H1 (cell line): Measurements from ENCODE around the gene KRTAP4-2. TPM values are rescaled to one million over a fixed set of nuclear protein-coding genes. Genes with fewer than 3 reads are reported as not detected.

Experiments used
- CTCF ChIA-PET: fragments of 300-600 bp; sonication (Branson Sonifier 250); formaldehyde crosslinking; loops from one replicate; lab custom pipeline; 2021; ENCODE audit not compliant: partially characterized antibody; lab: Charles Lee
- POLR2A ChIA-PET: fragments of 300-600 bp; sonication (Branson Sonifier 250); formaldehyde crosslinking; loops from one replicate; lab custom pipeline; 2021; ENCODE audit warnings: inconsistent platforms; ENCODE audit not compliant: partially characterized antibody; lab: Charles Lee
- DNase-seq, 2 experiments: peaks; one replicate each; pipeline versions ENCODE4 v3.0.0 to v3.0.0-alpha.2; 2010 to 2022; ENCODE audit warnings: low spot score in 2 of 2, low read depth in 1 of 2, mixed read lengths in 1 of 2
- FAIRE-seq: peaks from 2 replicates; lab custom pipeline; 2011; peaks lifted over from hg19 to GRCh38; lab: Jason Lieb, UNC
- H2AFZ ChIP-seq: 2 replicates; pipeline ENCODE4 v1.8.1; 2012; ENCODE audit warnings: low read length, inconsistent platforms
- H2AK5ac ChIP-seq: 2 replicates; pipeline ENCODE4 v1.6.1; 2013; ENCODE audit warnings: low read depth, low read length
- H2BK120ac ChIP-seq: replicated peaks from 2 replicates; pipeline ENCODE3; 2013; ENCODE audit warnings: low read depth, low read length, inconsistent platforms
- H2BK12ac ChIP-seq: 2 replicates; pipeline ENCODE4 v1.6.1; 2013; ENCODE audit warnings: low read depth, low read length
- H2BK15ac ChIP-seq: 2 replicates; pipeline ENCODE4 v1.6.1; 2013; ENCODE audit warnings: low read length
- H2BK20ac ChIP-seq: 2 replicates; pipeline ENCODE4 v1.6.1; 2013; ENCODE audit warnings: low read length
- H2BK5ac ChIP-seq: 2 replicates; pipeline ENCODE4 v1.6.1; 2013; ENCODE audit warnings: low read depth, low read length
- H3K14ac ChIP-seq: 2 replicates; pipeline ENCODE4 v1.6.1; 2013; ENCODE audit warnings: inconsistent platforms; ENCODE audit not compliant: insufficient read length
- H3K18ac ChIP-seq: 2 replicates; pipeline ENCODE4 v1.6.1; 2013; ENCODE audit warnings: low read length; ENCODE audit errors: extremely low read depth
- H3K23ac ChIP-seq: 2 replicates; pipeline ENCODE4 v1.6.1; 2013; ENCODE audit warnings: inconsistent platforms; ENCODE audit not compliant: insufficient read length
- H3K23me2 ChIP-seq: 2 replicates; pipeline ENCODE4 v1.6.1; 2013; ENCODE audit warnings: low read depth, low read length
- H3K27ac ChIP-seq: 2 replicates; pipeline ENCODE4 v1.6.1; 2011; ENCODE audit warnings: low read depth, low read length, inconsistent platforms
- H3K27me3 ChIP-seq, 4 experiments: replicated peaks in 1 of 4; 1 replicate in 1 of 4; 2 replicates in 3 of 4; pipeline versions ENCODE4 v1.6.1 to v1.8.1; 2011 to 2013; ENCODE audit warnings: low read length in 3 of 4, mild to moderate bottlenecking in 3 of 4, inconsistent platforms in 2 of 4, mixed read lengths in 2 of 4, moderate library complexity in 1 of 4; ENCODE audit not compliant: control insufficient read depth in 3 of 4, insufficient read depth in 3 of 4; ENCODE audit errors: extremely low read depth in 1 of 4
- H3K36me3 ChIP-seq, 4 experiments: 2 replicates each; pipeline versions ENCODE4 v1.6.1 to v1.8.1; 2011 to 2013; ENCODE audit warnings: mild to moderate bottlenecking in 4 of 4, low read length in 3 of 4, moderate library complexity in 2 of 4, control low read depth in 1 of 4, inconsistent platforms in 1 of 4; ENCODE audit not compliant: insufficient read depth in 4 of 4, control insufficient read depth in 2 of 4
- H3K4ac ChIP-seq: replicated peaks from 2 replicates; pipeline ENCODE3; 2013; ENCODE audit warnings: low read length, low read depth, mixed read lengths, inconsistent platforms; ENCODE audit not compliant: insufficient read length
- H3K4me1 ChIP-seq, 4 experiments: replicated peaks in 1 of 4; 1 replicate in 1 of 4; 2 replicates in 3 of 4; pipeline versions ENCODE4 v1.6.1 to v1.8.1; 2011 to 2013; ENCODE audit warnings: low read length in 3 of 4, inconsistent platforms in 2 of 4, mixed read lengths in 1 of 4; ENCODE audit not compliant: insufficient read depth in 4 of 4, control insufficient read depth in 3 of 4
- H3K4me2 ChIP-seq, 2 experiments: 2 replicates each; pipeline versions ENCODE4 v1.6.1 to v1.8.1; 2011 to 2013; ENCODE audit warnings: low read depth in 2 of 2, low read length in 2 of 2, control low read depth in 1 of 2, inconsistent platforms in 1 of 2, mild to moderate bottlenecking in 1 of 2; ENCODE audit not compliant: insufficient read depth in 1 of 2
- H3K4me3 ChIP-seq, 4 experiments: fragments of 200-600, 300-600 bp in 1 of 4; sonication (generic), shearing (Covaris generic), sonication (Bioruptor Twin) in 1 of 4; 2 replicates each; pipeline versions ENCODE4 v1.5.1 to v1.8.1; 2011 to 2016; ENCODE audit warnings: low read length in 4 of 4, low read depth in 3 of 4, control low read depth in 2 of 4, inconsistent platforms in 2 of 4, mild to moderate bottlenecking in 2 of 4, mixed read lengths in 1 of 4, moderate library complexity in 1 of 4; ENCODE audit not compliant: insufficient read depth in 2 of 4; ENCODE audit errors: extremely low read depth in 1 of 4
- H3K56ac ChIP-seq: replicated peaks from 2 replicates; pipeline ENCODE3; 2013; ENCODE audit warnings: low read depth, mild to moderate bottlenecking, mixed read lengths, low read length, inconsistent platforms; ENCODE audit not compliant: insufficient read length
- H3K79me1 ChIP-seq: 2 replicates; pipeline ENCODE4 v1.6.1; 2013; ENCODE audit warnings: low read depth, low read length, control low read depth
- H3K79me2 ChIP-seq, 2 experiments: 2 replicates each; pipeline versions ENCODE4 v1.6.1 to v1.8.1; 2012 to 2013; ENCODE audit warnings: low read length in 2 of 2, mild to moderate bottlenecking in 2 of 2, inconsistent platforms in 1 of 2; ENCODE audit not compliant: insufficient read depth in 2 of 2, control insufficient read depth in 1 of 2
- H3K9ac ChIP-seq, 4 experiments: replicated peaks in 1 of 4; 1 replicate in 1 of 4; 2 replicates in 3 of 4; pipeline versions ENCODE4 v1.6.1 to v1.8.1; 2011 to 2013; ENCODE audit warnings: low read depth in 3 of 4, low read length in 3 of 4, control low read depth in 2 of 4, mild to moderate bottlenecking in 2 of 4, moderate library complexity in 2 of 4, inconsistent platforms in 1 of 4; ENCODE audit errors: extremely low read depth in 1 of 4
- H3K9me3 ChIP-seq, 2 experiments: 2 replicates each; pipeline versions ENCODE4 v1.6.1 to v1.8.1; 2012 to 2013; ENCODE audit warnings: mild to moderate bottlenecking in 2 of 2, moderate library complexity in 2 of 2, control low read depth in 1 of 2, inconsistent platforms in 1 of 2, low read depth in 1 of 2, low read length in 1 of 2, mixed read lengths in 1 of 2; ENCODE audit not compliant: insufficient read depth in 2 of 2
- H4K20me1 ChIP-seq, 2 experiments: replicated peaks in 1 of 2; 2 replicates each; pipeline versions ENCODE3 to v1.8.1; 2011 to 2013; ENCODE audit warnings: inconsistent platforms in 2 of 2, low read length in 2 of 2, mild to moderate bottlenecking in 1 of 2; ENCODE audit not compliant: insufficient read depth in 2 of 2, control insufficient read depth in 1 of 2
- H4K5ac ChIP-seq: 2 replicates; pipeline ENCODE4 v1.6.1; 2013; ENCODE audit warnings: low read length, low read depth, mixed read lengths, inconsistent platforms; ENCODE audit not compliant: insufficient read length
- H4K8ac ChIP-seq: 2 replicates; pipeline ENCODE4 v1.8.0; 2013; ENCODE audit warnings: mild to moderate bottlenecking, moderate library complexity, low read length, inconsistent platforms; ENCODE audit not compliant: insufficient read depth; ENCODE audit errors: extremely low read depth
- H4K91ac ChIP-seq: replicated peaks from 2 replicates; pipeline ENCODE3; 2013; ENCODE audit warnings: low read length, mixed read lengths, inconsistent platforms; ENCODE audit not compliant: insufficient read length
- SIN3A ChIP-seq, 2 experiments: IDR thresholded peaks in 1 of 2; conservative IDR thresholded peaks in 1 of 2; 2 replicates each; pipeline ENCODE4 v1.6.1; 2011 to 2012; ENCODE audit warnings: low read length in 2 of 2, improper control_type of control experiment in 1 of 2, low read depth in 1 of 2, mild to moderate bottlenecking in 1 of 2
- WGBS, 2 experiments: shearing (Covaris generic) in 1 of 2; methylation state at CpG; one replicate each; pipeline versions ENCODE4 v1.1.6 to v1.1.7; 2013 to 2015; ENCODE audit warnings: low lambda C conversion rate in 2 of 2, mixed read lengths in 2 of 2, inconsistent platforms in 1 of 2, low coverage in 1 of 2, missing lambda C conversion rate in 1 of 2; ENCODE audit not compliant: insufficient replicate concordance in 2 of 2, insufficient coverage in 1 of 2, insufficient read length in 1 of 2; ENCODE audit errors: extremely low coverage in 1 of 2, missing lambda C conversion rate in 1 of 2; 5-methylcytosine and 5-hydroxymethylcytosine counted together
- polyA plus RNA-seq, 7 experiments: library from polyadenylated mRNA; depleted of rRNA in 3 of 7; stranded (reverse) in 5 of 7; unstranded in 2 of 7; fragments of >200 nt in 5 of 7; fragments of 200-250 nt in 2 of 7; gene quantifications; 1 replicate in 5 of 7; 2 replicates in 1 of 7; 4 replicates in 1 of 7; pipeline versions ENCODE4 v1.2.1 to v1.2.3, GENCODE V29; 2011 to 2013; ENCODE audit warnings: missing spikeins in 2 of 7, mixed read lengths in 2 of 7
- total RNA-seq: library from RNA; stranded (reverse); fragmentation: NEBNext Ultra II Directional; extraction: Animal tissue kit (Norgen Biotek cat#: 25700); gene quantifications from 2 replicates; pipeline ENCODE4 v1.2.1, GENCODE V29; 2021

KRTAP4-2 gene
- total and polyA plus RNA-seq, 2 of the 8 experiments (the other 6 are each of a cell fraction or from before 2014, with no cell fraction given): not detected

- no peak overlapping the region for H2BK15ac ChIP-seq
- H3K27ac ChIP-seq: no peak overlapping the region
- H3K36me3 ChIP-seq: no peaks in the 10 kb centered on the region
- H2BK5ac ChIP-seq: no peak overlapping the region
- no peak overlapping the region for H2AK5ac ChIP-seq
- H3K14ac ChIP-seq: no peak overlapping the region
- H2AFZ ChIP-seq: no peak overlapping the region
- no peak overlapping the region for H3K9ac ChIP-seq
- no peak overlapping the region for H2BK120ac ChIP-seq
- no peak for TF ChIP-seq SIN3A (conservative IDR thresholded peaks at IDR 0.05 in 1 of 2, IDR thresholded peaks at IDR 0.05 in 1 of 2; ENCODE audit: low read depth in 1 of 2, low read length in 2 of 2)
- no peaks in the 10 kb centered on the region for H4K20me1 ChIP-seq
- CTCF ChIA-PET: interaction anchor here (1.4 kb wide), 1 partner anchor 136 kb away, joined by 3 read pairs; no protein-coding TSS in a partner anchor
- FAIRE-seq (no peak), DNase-seq (no peak)
- no peaks in the 10 kb centered on the region; the same call in 1 of the 2 replicates for H3K23me2 ChIP-seq
- H3K18ac ChIP-seq: no peak overlapping the region
- no peak overlapping the region for H3K4ac ChIP-seq
- no peak overlapping the region for H2BK12ac ChIP-seq
- H2BK20ac ChIP-seq: no peak overlapping the region
- no peak overlapping the region for H4K91ac ChIP-seq
- no peak overlapping the region for H3K56ac ChIP-seq
- no peak overlapping the region for H3K4me3 ChIP-seq
- H3K4me2 ChIP-seq: no peak overlapping the region
- no peaks in the 10 kb centered on the region; a peak in 2 of 7 replicates for H3K4me1 ChIP-seq
- 79% methylated on average over 2 of the region's 2 CpGs; no CpG with 5 or more reads in 1 of the 2 experiments for WGBS, 2 experiments
- no peaks in the 10 kb centered on the region for H3K79me1 ChIP-seq
- H3K79me2 ChIP-seq: no peaks in the 10 kb centered on the region
- H3K27me3 ChIP-seq: no peaks in the 10 kb centered on the region
- H3K23ac ChIP-seq: no peak overlapping the region
- no peaks in the 10 kb centered on the region for H3K9me3 ChIP-seq
- H4K5ac ChIP-seq: no peak overlapping the region
- POLR2A ChIA-PET: interaction anchor here (0.6 kb wide), 1 partner anchor 43 kb away, joined by 3 read pairs; no protein-coding TSS in a partner anchor
- no peak overlapping the region for H4K8ac ChIP-seq
Observed at GRCh38 chr17:41186872-41187271, 8.9 kb upstream of the KRTAP4-2 start.
